IMR-90 (cell line): Measurements from ENCODE around the gene SNAPC2. TPM values are rescaled to one million over a fixed set of nuclear protein-coding genes. Genes with fewer than 3 reads are reported as not detected.
A peak's percentile ranks its signal among the peaks of the same experiment; 100 is the strongest.

ENCODE experiments used
- ATAC-seq: fragments of 200-7000 bp; cut with Tn5 transposase; 2 replicates; pipeline ENCODE4 v1.9.1; 2020; ENCODE audit warnings: low read depth, mild to moderate bottlenecking, moderate library complexity
- BruUV-seq: library from RNA; stranded (reverse); fragments of 400-500 nt; replicated peaks from 2 replicates; lab custom pipeline; 2021; lab: Mats Ljungman, UMichigan
- CTCF ChIA-PET: fragments of 300-600 bp; formaldehyde crosslinking; extraction: SDS; loops from one replicate; lab custom pipeline; 2021; ENCODE audit warnings: antibody characterized with exemption; lab: Yijun Ruan, JAX
- POLR2A ChIA-PET: fragments of 300-600 bp; sonication (Branson Sonifier 250); formaldehyde crosslinking; loops from one replicate; lab custom pipeline; 2022; ENCODE audit warnings: antibody characterized with exemption; ENCODE audit not compliant: unreplicated experiment; lab: Charles Lee
- DNase-seq: peaks from one replicate; pipeline ENCODE4 v3.0.0; 2013
- H2AFZ ChIP-seq: replicated peaks from 2 replicates; pipeline ENCODE3; 2013; ENCODE audit warnings: low read length, mild to moderate bottlenecking; ENCODE audit not compliant: poor library complexity
- H2AK5ac ChIP-seq: 2 replicates; pipeline ENCODE4 v1.6.1; 2013; ENCODE audit warnings: low read depth, low read length, inconsistent platforms
- H2AK9ac ChIP-seq: replicated peaks from 2 replicates; pipeline ENCODE3; 2013; ENCODE audit warnings: mild to moderate bottlenecking, low read depth, low read length, moderate library complexity; ENCODE audit not compliant: poor library complexity
- H2BK120ac ChIP-seq: 2 replicates; pipeline ENCODE4 v1.6.1; 2013; ENCODE audit warnings: low read depth, low read length, inconsistent platforms
- H2BK15ac ChIP-seq: 3 replicates; pipeline ENCODE4 v1.6.1; 2013; ENCODE audit warnings: low read depth, low read length, inconsistent platforms
- H2BK20ac ChIP-seq: 2 replicates; pipeline ENCODE4 v1.6.1; 2013; ENCODE audit warnings: low read depth, mild to moderate bottlenecking, inconsistent platforms, low read length, moderate library complexity
- H2BK5ac ChIP-seq: 2 replicates; pipeline ENCODE4 v1.6.1; 2013; ENCODE audit warnings: mild to moderate bottlenecking, low read depth, low read length, inconsistent platforms; ENCODE audit not compliant: poor library complexity, severe bottlenecking
- H3K14ac ChIP-seq: replicated peaks from 2 replicates; pipeline ENCODE4 v1.6.1; 2013; ENCODE audit warnings: low read depth, low read length, inconsistent platforms
- H3K18ac ChIP-seq: 2 replicates; pipeline ENCODE4 v1.6.1; 2013; ENCODE audit warnings: low read depth, low read length, control low read depth
- H3K23ac ChIP-seq: 2 replicates; pipeline ENCODE4 v1.6.1; 2013; ENCODE audit warnings: low read depth, low read length, inconsistent platforms
- H3K27ac ChIP-seq: 2 replicates; pipeline ENCODE4 v1.5.1; 2013; ENCODE audit warnings: mild to moderate bottlenecking, control low read depth, low read length; ENCODE audit not compliant: insufficient read depth
- H3K27me3 ChIP-seq: 2 replicates; pipeline ENCODE4 v1.6.1; 2013; ENCODE audit warnings: low read length; ENCODE audit not compliant: control insufficient read depth, insufficient read depth
- H3K36me3 ChIP-seq: 2 replicates; pipeline ENCODE4 v1.6.1; 2013; ENCODE audit warnings: low read length, mixed read lengths; ENCODE audit not compliant: control insufficient read depth, insufficient read depth
- H3K4ac ChIP-seq: 2 replicates; pipeline ENCODE4 v1.6.1; 2013; ENCODE audit warnings: low read depth, low read length, inconsistent platforms
- H3K4me1 ChIP-seq: 2 replicates; pipeline ENCODE4 v1.6.1; 2013; ENCODE audit warnings: low read length, mixed read lengths; ENCODE audit not compliant: control insufficient read depth, insufficient read depth
- H3K4me2 ChIP-seq: 2 replicates; pipeline ENCODE4 v1.6.1; 2013; ENCODE audit warnings: low read depth, mild to moderate bottlenecking, control low read depth, low read length, moderate library complexity
- H3K4me3 ChIP-seq: 2 replicates; pipeline ENCODE4 v1.5.1; 2013; ENCODE audit warnings: low read depth, mild to moderate bottlenecking, control low read depth, low read length, moderate library complexity; ENCODE audit not compliant: insufficient read depth
- H3K56ac ChIP-seq: 2 replicates; pipeline ENCODE4 v1.6.1; 2013; ENCODE audit warnings: low read length, inconsistent platforms; ENCODE audit not compliant: insufficient read depth; ENCODE audit errors: extremely low read depth
- H3K79me1 ChIP-seq, 2 experiments: 2 replicates each; pipeline ENCODE4 v1.6.1; 2013; ENCODE audit warnings: low read length in 2 of 2, inconsistent platforms in 1 of 2, low read depth in 1 of 2
- H3K9ac ChIP-seq: 2 replicates; pipeline ENCODE4 v1.6.1; 2013; ENCODE audit warnings: low read depth, low read length, control low read depth
- H3K9me1 ChIP-seq: 2 replicates; pipeline ENCODE4 v1.6.1; 2013; ENCODE audit warnings: low read length, inconsistent platforms; ENCODE audit not compliant: insufficient read depth
- H3K9me3 ChIP-seq: 2 replicates; pipeline ENCODE4 v1.6.1; 2013; ENCODE audit warnings: low read length; ENCODE audit not compliant: control insufficient read depth, insufficient read depth
- H4K20me1 ChIP-seq: 2 replicates; pipeline ENCODE4 v1.6.1; 2013; ENCODE audit warnings: low read length, inconsistent platforms; ENCODE audit not compliant: insufficient read depth
- H4K5ac ChIP-seq: 2 replicates; pipeline ENCODE4 v1.6.1; 2013; ENCODE audit warnings: mild to moderate bottlenecking, low read depth, low read length, control low read depth
- H4K8ac ChIP-seq, 2 experiments: 2 replicates each; pipeline ENCODE4 v1.6.1; 2013; ENCODE audit warnings: low read depth in 2 of 2, low read length in 2 of 2, control low read depth in 1 of 2, inconsistent platforms in 1 of 2
- H4K91ac ChIP-seq: 2 replicates; pipeline ENCODE4 v1.6.1; 2013; ENCODE audit warnings: low read depth, low read length, inconsistent platforms; ENCODE audit not compliant: insufficient read depth
- BHLHE40 ChIP-seq: fragments of 150-350 bp; IDR thresholded peaks from 2 replicates; pipeline ENCODE4 v1.6.1; 2016; ENCODE audit warnings: mild to moderate bottlenecking, low read depth, low read length
- CEBPB ChIP-seq: IDR thresholded peaks from 2 replicates; pipeline ENCODE4 v1.6.1; 2012; ENCODE audit warnings: low read depth, low read length, improper control_type of control experiment
- CHD1 ChIP-seq: IDR thresholded peaks from 2 replicates; pipeline ENCODE4 v1.6.1; 2012; ENCODE audit warnings: low read depth, low read length, improper control_type of control experiment
- CTCF ChIP-seq: conservative IDR thresholded peaks from 2 replicates; pipeline ENCODE4 v1.5.1; 2012; ENCODE audit warnings: mild to moderate bottlenecking, low read depth, low read length, improper control_type of control experiment
- ELK1 ChIP-seq: fragments of 150-350 bp; IDR thresholded peaks from 2 replicates; pipeline ENCODE4 v1.6.1; 2016; ENCODE audit warnings: low read depth, mild to moderate bottlenecking, low read length, moderate library complexity, borderline replicate concordance
- FOS ChIP-seq: fragments of 150-350 bp; IDR thresholded peaks from 2 replicates; pipeline ENCODE4 v1.6.1; 2016; ENCODE audit warnings: low read depth, low read length
- MAFK ChIP-seq: IDR thresholded peaks from 2 replicates; pipeline ENCODE4 v1.6.1; 2012; ENCODE audit warnings: low read depth, low read length, improper control_type of control experiment
- MAZ ChIP-seq: IDR thresholded peaks from 2 replicates; pipeline ENCODE4 v1.6.1; 2012; ENCODE audit warnings: low read depth, mild to moderate bottlenecking, low read length, improper control_type of control experiment, moderate library complexity, borderline replicate concordance
- MXI1 ChIP-seq: IDR thresholded peaks from 2 replicates; pipeline ENCODE4 v1.6.1; 2012; ENCODE audit warnings: low read depth, mild to moderate bottlenecking, low read length, moderate library complexity, borderline replicate concordance
- NFE2L2 ChIP-seq: fragments of 150-350 bp; IDR thresholded peaks from 2 replicates; pipeline ENCODE4 v1.6.1; 2016; ENCODE audit warnings: low read depth, mild to moderate bottlenecking, low read length
- POLR2A ChIP-seq: IDR thresholded peaks from 2 replicates; pipeline ENCODE4 v1.6.1; 2012; ENCODE audit warnings: mild to moderate bottlenecking, low read depth, low read length
- RAD21 ChIP-seq: IDR thresholded peaks from 2 replicates; pipeline ENCODE4 v1.6.1; 2012; ENCODE audit warnings: low read length, improper control_type of control experiment
- RCOR1 ChIP-seq: IDR thresholded peaks from 2 replicates; pipeline ENCODE4 v1.6.1; 2012; ENCODE audit warnings: mild to moderate bottlenecking, low read length, improper control_type of control experiment; ENCODE audit not compliant: insufficient replicate concordance
- SMC3 ChIP-seq: fragments of 150-350 bp; IDR thresholded peaks from 2 replicates; pipeline ENCODE4 v1.6.1; 2016; ENCODE audit warnings: low read depth, mild to moderate bottlenecking, antibody characterized with exemption, low read length, moderate library complexity
- USF2 ChIP-seq: fragments of 150-350 bp; IDR thresholded peaks from 2 replicates; pipeline ENCODE4 v1.6.1; 2017; ENCODE audit warnings: mild to moderate bottlenecking, antibody characterized with exemption, low read length, low read depth
- WGBS, 2 experiments: methylation state at CpG; one replicate each; pipeline versions ENCODE4 v1.1.5 to v1.1.7; 2013; ENCODE audit warnings: missing lambda C conversion rate in 2 of 2; ENCODE audit not compliant: insufficient read length in 1 of 2; ENCODE audit errors: extremely low coverage in 2 of 2; 5-methylcytosine and 5-hydroxymethylcytosine counted together
- dilution Hi-C: fragments of 300-500 bp; cut with HindIII; formaldehyde crosslinking; loops from one replicate; pipeline ENCODE4 v1.14.3; 2018; ENCODE audit warnings: low sequenced_read_pairs; ENCODE audit not compliant: unreplicated experiment
- in situ Hi-C: fragments of 300-500 bp; cut with MboI; formaldehyde crosslinking; loops from 3 replicates; pipeline ENCODE4 v1.14.3; 2019; ENCODE audit warnings: low sequenced_read_pairs, inconsistent platforms, mixed read lengths
- intact Hi-C: fragments of 100-400 bp; cut with micrococcal nuclease; formaldehyde crosslinking; loops from 2 replicates; pipeline ENCODE4 v1.10.0; 2022
- polyA plus RNA-seq, 3 experiments: library from polyadenylated mRNA; depleted of rRNA; stranded (reverse); fragments of >200 nt; gene quantifications; 2 replicates each; pipeline ENCODE4 v1.2.3, GENCODE V29; 2012; ENCODE audit warnings: low replicate concordance in 1 of 3
- total RNA-seq: library from RNA; depleted of rRNA; stranded (reverse); fragments of >200 nt; gene quantifications from 2 replicates; pipeline ENCODE4 v1.2.3, GENCODE V29; 2012

SNAPC2 gene
- total and polyA plus RNA-seq, 2 of the 4 experiments (the other 2 are of a cell fraction), result 12.5 to 29.2 TPM

GRCh38 chr19:7872306-7873204, 47.6 kb upstream of the SNAPC2 start:
- peaks cover 32% of the 10 kb centered on the region for H3K27me3 ChIP-seq
- no peaks in the 10 kb centered on the region for H3K9me3 ChIP-seq
- no peak overlapping the region for H3K9ac ChIP-seq
- ChIA-PET POLR2A (no interaction called here), CTCF (no interaction called here)
- peak overlapping the region; percentile 95 for H2AFZ ChIP-seq
- no peak overlapping the region for H2BK5ac ChIP-seq
- H2AK9ac ChIP-seq, result peak overlapping the region; percentile 34
- no peaks in the 10 kb centered on the region for H3K79me1 ChIP-seq
- H2BK120ac ChIP-seq, result no peak overlapping the region
- H3K9me1 ChIP-seq, result no peaks in the 10 kb centered on the region
- in situ Hi-C loops, result no loop called here
- no peak overlapping the region for H4K91ac ChIP-seq
- WGBS, 2 experiments, result 56% methylated on average over 8 of the region's 47 CpGs; no CpG with 5 or more reads in 1 of the 2 experiments
- no peaks in the 10 kb centered on the region for H3K36me3 ChIP-seq
- H3K4ac ChIP-seq, result no peak overlapping the region
- DNase-seq (no peak), ATAC-seq (no peak)
- peaks cover 8% of the 10 kb centered on the region for H4K20me1 ChIP-seq
- no peak overlapping the region for H3K23ac ChIP-seq
- BruUV-seq, result no TSS peak
- H3K4me3 ChIP-seq, result no peak overlapping the region
- no peak overlapping the region for H2BK15ac ChIP-seq
- no peak overlapping the region for H4K5ac ChIP-seq
- intact Hi-C loops, result no loop called here
- H3K27ac ChIP-seq, result no peak overlapping the region
- dilution Hi-C loops, result no loop called here
- peak overlapping the region; percentile 57; the same call in 1 of the 2 replicates for H3K4me2 ChIP-seq
- H2BK20ac ChIP-seq, result no peak overlapping the region
- H3K56ac ChIP-seq, result no peak overlapping the region
- peaks cover 16% of the 10 kb centered on the region for H3K4me1 ChIP-seq
- no peak overlapping the region for H3K18ac ChIP-seq
- no peak overlapping the region for H4K8ac ChIP-seq
- H2AK5ac ChIP-seq, result no peak overlapping the region
- no peak overlapping the region for H3K14ac ChIP-seq
- TF ChIP-seq MXI1, result no peak
- TF ChIP-seq NFE2L2, result no peak
- TF ChIP-seq ELK1, result no peak
- TF ChIP-seq RCOR1, result no peak
- TF ChIP-seq FOS, result no peak
- TF ChIP-seq BHLHE40, result no peak
- TF ChIP-seq MAZ, result no peak
- TF ChIP-seq MAFK, result no peak
- no peak for TF ChIP-seq CEBPB
- TF ChIP-seq RAD21, result no peak
- TF ChIP-seq POLR2A, result no peak
- TF ChIP-seq SMC3, result no peak
- TF ChIP-seq USF2, result no peak
- TF ChIP-seq CTCF, result no peak
- TF ChIP-seq CHD1, result no peak
